GM21576 (cell line): Measurements from ENCODE around the gene MEF2D.
A peak's percentile ranks its signal among the peaks of the same experiment; 100 is the strongest.

ENCODE experiments used
- ATAC-seq: cut with Tn5 transposase; IDR thresholded peaks from one replicate; pipeline ENCODE4 v1.9.1; 2021; ENCODE audit warnings: mild to moderate bottlenecking, moderate library complexity; ENCODE audit not compliant: unreplicated experiment

Gene MEF2D

GRCh38 chr1:156489166-156489934 lies 11.2 kb downstream of the MEF2D start:
- peak; percentile 11 for ATAC-seq

GRCh38 chr1:156488566-156489165 lies 11.9 kb downstream of the MEF2D start:
- peak; percentile 61 for ATAC-seq

- ATAC-seq = no peak
Measured at GRCh38 chr1:156487862-156488261, 12.7 kb downstream of the MEF2D start.

GRCh38 chr1:156486421-156487344 lies 13.9 kb downstream of the MEF2D start:
- no peak for ATAC-seq

GRCh38 chr1:156485984-156486383 lies 14.6 kb downstream of the MEF2D start:
- ATAC-seq = no peak

GRCh38 chr1:156484480-156485058 lies 16.0 kb downstream of the MEF2D start:
- no peak for ATAC-seq

- no peak for ATAC-seq
Measured at GRCh38 chr1:156483397-156483796, 17.2 kb downstream of the MEF2D start.

- no peak for ATAC-seq
Measured at GRCh38 chr1:156482276-156482675, 18.3 kb downstream of the MEF2D start.

- ATAC-seq = no peak
Measured at GRCh38 chr1:156481527-156481926, 19.0 kb downstream of the MEF2D start.

GRCh38 chr1:156480411-156481192 lies 20.0 kb downstream of the MEF2D start:
- no peak for ATAC-seq

- ATAC-seq = no peak
Measured at GRCh38 chr1:156480016-156480370, 20.6 kb downstream of the MEF2D start.

- no peak for ATAC-seq
Measured at GRCh38 chr1:156479093-156480015, 21.2 kb downstream of the MEF2D start.

GRCh38 chr1:156478250-156478627 lies 22.3 kb downstream of the MEF2D start:
- no peak for ATAC-seq

GRCh38 chr1:156477526-156478249 lies 22.9 kb downstream of the MEF2D start:
- ATAC-seq = no peak

- ATAC-seq = no peak
Measured at GRCh38 chr1:156476501-156477298, 23.9 kb downstream of the MEF2D start.

GRCh38 chr1:156475568-156476500 lies 24.7 kb downstream of the MEF2D start:
- no peak for ATAC-seq

- ATAC-seq = no peak
Measured at GRCh38 chr1:156474966-156475365, 25.6 kb downstream of the MEF2D start.
